Stimulated activated CD4-positive, alpha-beta T cell treated with anti-CD3 and anti-CD28 coated beads, Interleukin-15, amount 100 ng/mL, for 1 hour (primary cell): ENCODE data around the gene TIGD4.

Source experiments
- DNase-seq, 2 donors: peaks; one replicate each; pipeline ENCODE4 v3.0.0-alpha.2; 2020; ENCODE audit warnings: low read depth in 1 of 2, low spot score in 1 of 2

Gene TIGD4

DNA sequence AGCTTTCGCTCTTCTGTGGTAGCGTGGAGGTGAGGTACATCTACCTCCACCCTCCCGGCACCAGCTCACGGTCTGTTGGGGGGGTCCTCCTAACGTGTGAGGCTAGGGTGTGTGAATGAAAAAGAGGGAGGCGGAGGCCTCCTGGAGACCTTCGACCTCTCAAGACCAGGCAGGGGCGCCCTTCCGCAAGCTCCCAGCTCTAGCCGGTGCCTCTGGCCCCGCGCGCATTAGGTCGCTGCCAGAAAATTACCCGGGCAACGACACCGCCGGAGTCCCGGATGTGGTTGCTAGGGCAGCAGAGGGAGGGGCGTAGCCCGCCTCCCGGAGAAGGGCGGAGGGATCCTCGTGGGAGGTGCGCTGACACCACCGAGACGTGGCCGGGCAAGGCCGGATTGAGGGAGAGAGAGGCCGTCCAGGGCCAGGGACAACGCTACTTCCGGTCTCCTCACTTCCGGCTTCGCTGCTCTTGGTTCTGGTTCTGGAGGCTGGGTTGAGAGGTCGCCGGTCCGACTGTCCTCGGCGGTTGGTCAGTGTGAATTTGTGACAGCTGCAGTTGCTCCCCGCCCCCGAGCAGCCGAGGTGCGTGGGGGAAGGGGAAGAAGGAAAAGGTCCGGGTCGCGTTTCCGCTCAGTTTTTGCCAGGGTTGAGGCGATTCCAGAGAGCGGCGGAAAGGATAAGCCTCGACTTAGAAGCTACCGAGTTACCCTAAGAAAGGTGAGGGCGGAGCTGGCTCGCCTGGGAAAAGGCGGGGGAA is at the start of gene TIGD4, which contains the start of gene ARFIP1:
TSS of gene TIGD4 (minus strand) at position 218 of the 754 bp plus-strand sequence. CDS start 8,726 bp downstream, outside the sequence.
TSS of gene ARFIP1 (plus strand) at position 442 of the 754 bp plus-strand sequence. CDS start 49,680 bp downstream, outside the sequence.
- peak; percentile 83 to 88 for DNase-seq

GRCh38 chr4:152828122-152828521 is 48.6 kb upstream of the TIGD4 start:
- no peak for DNase-seq

GRCh38 chr4:152825336-152825735 is 45.8 kb upstream of the TIGD4 start:
- no peak for DNase-seq

- DNase-seq: no peak
These were observed 45.0 kb upstream of the TIGD4 start for GRCh38 chr4:152824561-152824960.

DNA sequence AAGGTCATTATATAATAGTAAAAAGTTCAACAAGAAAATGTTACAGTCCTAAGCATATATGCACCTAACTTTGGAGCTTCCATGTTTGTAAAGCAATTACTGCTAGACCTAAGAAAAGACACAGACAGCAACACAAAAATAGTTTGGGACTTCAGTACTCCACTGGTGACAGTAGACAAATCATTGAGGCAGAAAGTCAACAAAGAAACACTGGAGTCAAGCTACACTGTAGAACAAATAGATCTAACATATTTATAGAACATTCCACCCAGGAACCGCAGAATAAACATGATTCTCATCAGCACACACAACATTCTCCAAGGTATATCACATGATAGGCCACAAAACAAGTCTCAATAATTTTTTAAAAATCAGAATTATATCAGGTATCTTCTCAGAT is 42.8 kb upstream of the TIGD4 start:
- no peak for DNase-seq

DNA sequence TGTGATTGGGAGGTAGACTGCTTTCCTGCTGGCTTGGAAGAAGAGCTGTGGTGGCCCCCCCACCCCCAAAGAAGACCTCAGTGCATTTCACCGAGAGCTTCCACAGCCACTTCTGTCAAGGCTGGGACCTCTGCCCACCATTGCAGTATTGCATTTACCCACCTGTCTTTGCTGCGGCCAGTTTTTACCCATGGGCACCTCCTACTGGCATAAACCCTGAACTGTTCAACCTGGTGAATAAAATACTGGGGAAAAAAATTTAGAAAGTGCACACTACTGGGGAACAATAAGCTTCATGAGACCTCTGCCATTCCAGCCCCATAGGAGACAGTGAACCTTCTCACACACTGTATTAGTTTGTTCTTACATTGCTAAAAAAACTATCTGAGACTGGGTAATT is 40.5 kb upstream of the TIGD4 start:
- no peak for DNase-seq

DNA sequence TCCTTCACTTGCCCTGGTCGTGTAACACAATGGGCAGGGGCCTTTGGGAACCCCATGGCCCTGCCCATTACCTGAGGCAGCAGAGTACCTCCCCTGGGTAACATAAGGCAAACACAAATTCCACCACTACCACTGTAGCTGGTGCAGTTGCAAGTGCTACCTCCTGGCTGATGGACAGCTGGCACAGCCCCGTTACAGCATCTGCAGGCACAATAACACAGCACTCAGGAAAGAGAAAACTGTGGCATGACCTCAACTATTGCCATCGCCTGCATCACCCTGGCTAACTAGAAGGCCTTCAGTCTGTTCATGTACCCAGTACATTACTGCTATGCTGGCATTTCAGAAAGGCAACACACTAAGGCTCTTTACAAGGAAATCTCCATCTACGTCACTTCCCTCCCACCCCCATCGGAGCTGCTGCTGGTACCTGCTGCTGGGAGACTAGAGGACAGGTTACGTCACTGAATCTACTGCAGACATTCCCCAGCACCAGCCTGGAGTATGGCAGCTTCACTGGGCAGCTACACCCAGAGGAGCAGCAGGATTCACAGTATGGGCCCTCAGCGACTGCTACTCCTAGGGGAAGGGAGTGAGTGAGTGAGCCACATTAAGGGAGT is 39.6 kb upstream of the TIGD4 start:
- DNase-seq: no peak

DNA sequence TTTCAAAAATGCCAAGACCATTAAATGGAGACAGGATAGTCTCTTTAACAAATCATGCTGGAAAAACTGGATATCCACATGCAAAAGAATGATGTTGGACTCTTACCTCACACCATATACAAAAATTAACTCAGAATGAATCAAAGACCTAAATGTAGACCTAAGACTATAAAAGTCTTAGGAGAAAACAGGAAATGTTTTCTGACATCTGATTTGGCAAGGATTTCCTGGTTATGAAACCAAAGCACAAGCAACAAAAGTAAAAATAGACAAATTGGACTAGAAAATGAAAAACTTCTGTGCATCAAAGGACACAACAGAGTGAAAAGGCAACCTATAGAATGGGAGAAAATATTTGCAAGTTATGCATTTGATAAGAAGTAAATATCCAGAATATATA is 37.8 kb upstream of the TIGD4 start:
- DNase-seq: no peak

DNA sequence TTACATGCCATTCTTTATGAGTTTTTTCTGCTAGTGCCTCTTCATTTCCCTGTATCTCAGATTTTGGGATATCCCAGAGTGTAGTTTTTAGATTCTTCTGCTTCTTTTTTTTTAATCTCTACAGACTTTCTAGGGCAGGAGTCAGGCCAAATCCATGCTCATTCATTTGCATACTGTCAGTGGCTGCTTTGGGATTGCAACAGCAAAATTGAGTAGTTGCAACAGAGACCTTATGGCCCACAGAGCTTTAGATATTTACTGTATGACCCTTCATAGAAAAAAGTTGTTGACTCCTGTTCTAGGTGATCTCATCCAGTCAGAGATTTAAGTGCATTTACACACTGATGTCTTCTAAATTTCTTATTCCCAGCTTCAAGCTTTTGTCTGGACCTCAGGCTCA is 35.5 kb upstream of the TIGD4 start:
- no peak for DNase-seq

DNA sequence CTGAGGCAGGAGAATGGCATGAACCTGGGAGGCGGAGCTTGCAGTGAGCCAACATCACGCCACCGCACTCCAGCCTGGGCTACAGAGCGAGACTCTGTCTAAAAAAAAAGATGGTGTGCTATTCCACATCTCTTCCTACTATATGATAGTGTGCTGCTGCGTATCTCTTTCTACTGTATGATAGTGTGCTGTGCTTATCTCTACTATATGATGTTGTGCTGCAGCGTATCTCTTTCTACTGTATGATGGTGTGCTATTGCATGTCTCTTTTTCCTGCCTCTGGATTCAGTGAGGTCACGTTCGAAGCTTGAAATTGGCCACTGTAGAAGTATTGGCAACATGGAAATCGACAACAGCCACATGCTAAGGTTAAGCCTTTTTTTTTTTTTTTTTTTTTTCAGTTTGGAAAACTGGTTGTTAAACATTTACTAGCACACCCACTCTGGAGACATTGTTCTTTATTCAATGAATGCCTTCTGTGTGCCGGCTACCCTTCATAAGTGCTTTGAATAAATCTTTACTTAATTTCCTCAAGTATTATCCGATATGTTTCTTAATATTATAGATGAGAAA is 31.3 kb upstream of the TIGD4 start:
- no peak for DNase-seq

GRCh38 chr4:152808670-152809069 is 29.1 kb upstream of the TIGD4 start:
- no peak for DNase-seq

GRCh38 chr4:152807294-152807829 is 27.8 kb upstream of the TIGD4 start:
- DNase-seq: no peak

DNA sequence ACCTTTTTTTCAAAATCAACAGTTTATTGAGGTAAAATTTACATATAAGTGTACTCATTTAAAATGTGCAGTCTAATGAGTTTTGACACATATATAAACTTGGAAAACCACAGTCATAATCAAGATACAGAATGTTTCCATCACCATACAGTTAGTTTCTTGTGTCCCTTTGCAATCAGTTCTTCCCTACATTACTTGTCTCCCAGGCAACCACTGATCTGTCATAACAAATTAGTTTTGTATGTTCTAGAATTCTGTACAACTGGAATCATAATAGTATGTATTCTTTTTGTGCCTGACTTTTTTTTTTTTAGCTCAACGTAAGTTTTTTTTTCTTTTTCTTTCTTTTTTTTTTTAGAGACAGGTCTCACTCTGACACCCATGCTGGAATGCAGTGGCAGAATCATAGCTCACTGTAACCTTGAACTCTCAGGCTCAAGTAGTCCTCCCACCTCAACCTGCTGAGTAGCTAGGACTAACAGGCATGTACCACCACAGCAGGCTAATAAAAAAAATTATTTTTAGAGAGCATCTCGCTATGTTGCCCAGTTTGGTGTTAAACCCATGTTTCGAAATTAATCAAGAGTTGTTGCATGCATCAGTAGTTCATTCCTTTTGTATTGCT is 27.1 kb upstream of the TIGD4 start:
- DNase-seq: no peak

DNA sequence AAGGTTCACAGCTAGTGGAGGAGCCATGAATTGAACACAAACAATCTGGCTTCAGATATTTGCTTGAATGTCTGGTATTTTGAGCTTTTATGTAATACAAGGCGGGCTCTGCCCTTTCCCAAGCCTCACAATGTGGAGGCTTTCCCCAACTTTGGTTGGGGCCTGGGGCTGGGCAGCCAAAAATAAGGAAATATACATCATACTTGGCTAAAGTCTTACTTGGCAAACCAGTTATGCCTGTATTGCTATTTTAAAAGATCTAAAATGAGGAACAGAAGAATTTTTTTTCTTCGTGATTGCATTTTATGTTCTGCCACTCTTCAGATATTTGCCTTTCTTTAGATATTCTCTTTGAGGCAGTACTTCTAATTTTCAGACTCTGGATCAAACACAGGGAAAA is 26.3 kb upstream of the TIGD4 start:
- DNase-seq: no peak

GRCh38 chr4:152805071-152805650 is 25.6 kb upstream of the TIGD4 start:
- DNase-seq: no peak

DNA sequence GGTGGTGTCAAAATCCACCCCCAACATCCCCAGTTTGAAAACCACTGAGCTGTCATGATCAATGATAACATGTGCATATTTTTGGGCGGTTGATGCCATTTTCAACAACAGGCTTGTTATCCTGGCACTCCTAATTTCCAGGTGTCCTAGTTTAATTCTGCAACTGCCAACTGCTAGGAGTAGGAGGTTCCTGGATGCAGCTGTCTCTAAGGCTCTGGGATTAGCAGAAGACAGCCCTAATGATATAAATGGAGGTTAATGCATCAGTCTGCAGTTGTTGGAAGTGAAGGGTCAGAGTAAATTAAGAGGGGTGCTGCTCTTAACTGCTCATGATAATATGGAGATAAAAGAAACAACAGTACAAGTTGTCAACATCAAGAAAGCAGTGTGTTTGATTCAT is 24.0 kb upstream of the TIGD4 start:
- no peak for DNase-seq

- DNase-seq: no peak
These were observed 16.4 kb upstream of the TIGD4 start for GRCh38 chr4:152795891-152796290.

GRCh38 chr4:152786627-152787026 is 7.1 kb upstream of the TIGD4 start:
- no peak for DNase-seq

GRCh38 chr4:152785639-152786615 is 6.4 kb upstream of the TIGD4 start:
- DNase-seq: no peak
